ENCODE measurements around the gene GOLIM4. TPM values are rescaled to one million over a fixed set of nuclear protein-coding genes. Genes with fewer than 3 reads are reported as not detected.

Gene GOLIM4
- total RNA-seq, 3 donors from 2014 or later (not counting 1 experiment from before 2014, with no cell fraction given): 13.7 to 17.9 (median 17.9) TPM

DNA sequence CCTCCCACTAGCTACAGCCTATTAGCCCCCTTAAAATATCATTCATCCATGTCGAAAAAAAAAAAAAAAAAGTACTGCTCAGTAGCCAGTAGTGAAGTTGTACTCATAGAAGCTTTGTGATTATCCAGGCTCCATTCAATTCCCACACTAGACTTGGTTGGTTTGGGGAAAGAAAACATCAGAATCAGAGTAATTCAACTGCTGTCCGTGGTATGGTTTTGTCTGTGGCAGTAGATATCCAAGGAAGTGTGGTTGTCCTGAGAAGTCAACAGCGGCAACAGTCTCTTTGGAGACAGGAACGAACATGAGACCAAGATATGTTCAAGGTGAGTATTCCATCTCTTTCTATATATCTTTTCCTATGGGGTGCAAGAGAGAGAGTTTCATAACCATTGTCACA lies 99.2 kb downstream of the GOLIM4 start:
- Mint-ChIP-seq H3K27ac (no peak overlapping the region), H3K4me1 (no peaks in the 10 kb centered on the region), H3K9me3 (peaks cover 0 to 2% of the 10 kb centered on the region in 2 donors), H3K4me3 (no peak overlapping the region), H3K27me3 (ENCODE audit: low read depth in 2 of 2) (peaks cover 0 to 7% of the 10 kb centered on the region in 2 donors), H3K36me3 (no peaks in the 10 kb centered on the region)
- ATAC-seq (no peak), DNase-seq (no peak)
- TF ChIP-seq, protein P1, sequence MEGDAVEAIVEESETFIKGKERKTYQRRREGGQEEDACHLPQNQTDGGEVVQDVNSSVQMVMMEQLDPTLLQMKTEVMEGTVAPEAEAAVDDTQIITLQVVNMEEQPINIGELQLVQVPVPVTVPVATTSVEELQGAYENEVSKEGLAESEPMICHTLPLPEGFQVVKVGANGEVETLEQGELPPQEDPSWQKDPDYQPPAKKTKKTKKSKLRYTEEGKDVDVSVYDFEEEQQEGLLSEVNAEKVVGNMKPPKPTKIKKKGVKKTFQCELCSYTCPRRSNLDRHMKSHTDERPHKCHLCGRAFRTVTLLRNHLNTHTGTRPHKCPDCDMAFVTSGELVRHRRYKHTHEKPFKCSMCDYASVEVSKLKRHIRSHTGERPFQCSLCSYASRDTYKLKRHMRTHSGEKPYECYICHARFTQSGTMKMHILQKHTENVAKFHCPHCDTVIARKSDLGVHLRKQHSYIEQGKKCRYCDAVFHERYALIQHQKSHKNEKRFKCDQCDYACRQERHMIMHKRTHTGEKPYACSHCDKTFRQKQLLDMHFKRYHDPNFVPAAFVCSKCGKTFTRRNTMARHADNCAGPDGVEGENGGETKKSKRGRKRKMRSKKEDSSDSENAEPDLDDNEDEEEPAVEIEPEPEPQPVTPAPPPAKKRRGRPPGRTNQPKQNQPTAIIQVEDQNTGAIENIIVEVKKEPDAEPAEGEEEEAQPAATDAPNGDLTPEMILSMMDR (IDR thresholded peaks at IDR 0.05): no peak
- H3K36me3 ChIP-seq (ENCODE audit: control insufficient read depth, insufficient read depth, low read length): no peaks in the 10 kb centered on the region
- no peaks in the 10 kb centered on the region for H3K9me3 ChIP-seq (ENCODE audit: control insufficient read depth, insufficient read depth, low read length)
- WGBS (ENCODE audit: insufficient coverage): 82% methylated on average over 2 of the region's 4 CpGs
- H3K4me3 ChIP-seq (ENCODE audit: low read length): no peak overlapping the region
- intact Hi-C loops (cut with micrococcal nuclease): no loop called here
- H3K4me1 ChIP-seq (ENCODE audit: control insufficient read depth, insufficient read depth, low read length): no peaks in the 10 kb centered on the region
- no peak overlapping the region for H3K27ac ChIP-seq (ENCODE audit: low read length)
- no peaks in the 10 kb centered on the region for H3K27me3 ChIP-seq (ENCODE audit: control insufficient read depth, insufficient read depth, low read length)

DNA sequence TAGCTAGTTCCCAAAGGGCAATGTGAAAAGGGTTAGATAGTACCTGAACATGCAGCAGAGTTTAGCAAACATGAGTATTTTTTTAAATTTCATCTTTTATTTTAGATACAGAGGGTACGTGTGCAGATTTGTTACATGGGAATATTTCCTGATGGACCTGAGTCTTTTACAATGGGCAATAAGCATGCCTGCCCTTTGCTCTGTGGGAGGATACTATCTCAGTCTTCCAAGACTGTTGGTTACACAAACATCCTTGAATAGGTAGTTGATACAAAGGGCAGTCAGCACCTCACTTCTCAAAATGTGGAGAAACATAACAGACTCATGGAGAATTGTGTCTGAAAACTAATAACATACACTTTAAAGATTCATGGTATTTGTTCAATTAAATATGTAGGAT lies 103.3 kb downstream of the GOLIM4 start:
- no peak for DNase-seq
- 100% methylated on average over 1 of the region's 1 CpG for WGBS (ENCODE audit: insufficient coverage)
- no peaks in the 10 kb centered on the region for H3K36me3 Mint-ChIP-seq

DNA sequence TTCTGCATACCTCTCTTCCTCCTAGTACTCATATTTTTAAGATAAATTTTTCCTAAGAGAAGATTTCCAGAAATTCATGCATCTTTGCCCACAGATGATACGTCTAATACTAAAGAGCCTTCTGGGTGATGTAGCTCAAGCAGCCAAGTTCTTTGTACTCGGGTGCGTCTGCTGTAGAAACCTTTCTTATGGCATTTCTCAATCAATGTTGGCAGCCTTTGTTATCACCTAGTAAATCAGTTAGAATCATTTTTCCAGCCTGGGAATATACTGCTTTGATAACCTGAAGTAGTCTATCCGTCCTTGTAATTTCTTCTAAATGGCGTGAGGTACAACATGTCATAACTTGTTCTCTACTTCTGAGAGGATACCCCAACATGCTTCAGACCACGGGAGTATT lies 104.5 kb downstream of the GOLIM4 start:
- ATAC-seq: no peak

More for the DNA sequence above, 103.3 kb downstream of the GOLIM4 start:
- Mint-ChIP-seq H3K4me1 (no peaks in the 10 kb centered on the region), H3K9me3 (peaks cover 0 to 2% of the 10 kb centered on the region in 2 donors), H3K27me3 (ENCODE audit: low read depth in 2 of 2) (peaks cover 2 to 7% of the 10 kb centered on the region in 2 donors), H3K27ac (no peak overlapping the region), H3K4me3 (no peak overlapping the region)
- Histone ChIP-seq H3K27me3 (ENCODE audit: control insufficient read depth, insufficient read depth, low read length) (no peaks in the 10 kb centered on the region), H3K36me3 (ENCODE audit: control insufficient read depth, insufficient read depth, low read length) (no peaks in the 10 kb centered on the region), H3K4me1 (ENCODE audit: control insufficient read depth, insufficient read depth, low read length) (no peaks in the 10 kb centered on the region), H3K27ac (ENCODE audit: low read length) (no peak overlapping the region), H3K9me3 (ENCODE audit: control insufficient read depth, insufficient read depth, low read length) (no peaks in the 10 kb centered on the region), H3K4me3 (ENCODE audit: low read length) (no peak overlapping the region)
- ATAC-seq: no peak
- TF ChIP-seq, protein P1 (IDR thresholded peaks at IDR 0.05): no peak
- intact Hi-C loops (cut with micrococcal nuclease): no loop called here

More for the DNA sequence above, 104.5 kb downstream of the GOLIM4 start:
- 82% methylated on average over 6 of the region's 6 CpGs for WGBS (ENCODE audit: insufficient coverage)
- Mint-ChIP-seq H3K9me3 (peaks cover 0 to 2% of the 10 kb centered on the region in 2 donors), H3K4me1 (no peaks in the 10 kb centered on the region), H3K27ac (no peak overlapping the region), H3K4me3 (no peak overlapping the region), H3K27me3 (ENCODE audit: low read depth in 2 of 2) (peaks cover 7 to 10% of the 10 kb centered on the region in 2 donors), H3K36me3 (no peaks in the 10 kb centered on the region)
- H3K27ac ChIP-seq (ENCODE audit: low read length): no peak overlapping the region
- H3K27me3 ChIP-seq (ENCODE audit: control insufficient read depth, insufficient read depth, low read length): no peaks in the 10 kb centered on the region
- intact Hi-C loops (cut with micrococcal nuclease): no loop called here
- no peak for DNase-seq
- no peak overlapping the region for H3K4me3 ChIP-seq (ENCODE audit: low read length)
- no peaks in the 10 kb centered on the region for H3K4me1 ChIP-seq (ENCODE audit: control insufficient read depth, insufficient read depth, low read length)
- no peaks in the 10 kb centered on the region for H3K36me3 ChIP-seq (ENCODE audit: control insufficient read depth, insufficient read depth, low read length)
- TF ChIP-seq, protein P1 (IDR thresholded peaks at IDR 0.05): no peak
- no peaks in the 10 kb centered on the region for H3K9me3 ChIP-seq (ENCODE audit: control insufficient read depth, insufficient read depth, low read length)

Data from natural killer cell (primary cell).